ENCODE results near the gene ERI3.

- TF ChIP-seq POLR2A (IDR thresholded peaks at IDR 0.05) = no peak
- TF ChIP-seq, protein P1, sequence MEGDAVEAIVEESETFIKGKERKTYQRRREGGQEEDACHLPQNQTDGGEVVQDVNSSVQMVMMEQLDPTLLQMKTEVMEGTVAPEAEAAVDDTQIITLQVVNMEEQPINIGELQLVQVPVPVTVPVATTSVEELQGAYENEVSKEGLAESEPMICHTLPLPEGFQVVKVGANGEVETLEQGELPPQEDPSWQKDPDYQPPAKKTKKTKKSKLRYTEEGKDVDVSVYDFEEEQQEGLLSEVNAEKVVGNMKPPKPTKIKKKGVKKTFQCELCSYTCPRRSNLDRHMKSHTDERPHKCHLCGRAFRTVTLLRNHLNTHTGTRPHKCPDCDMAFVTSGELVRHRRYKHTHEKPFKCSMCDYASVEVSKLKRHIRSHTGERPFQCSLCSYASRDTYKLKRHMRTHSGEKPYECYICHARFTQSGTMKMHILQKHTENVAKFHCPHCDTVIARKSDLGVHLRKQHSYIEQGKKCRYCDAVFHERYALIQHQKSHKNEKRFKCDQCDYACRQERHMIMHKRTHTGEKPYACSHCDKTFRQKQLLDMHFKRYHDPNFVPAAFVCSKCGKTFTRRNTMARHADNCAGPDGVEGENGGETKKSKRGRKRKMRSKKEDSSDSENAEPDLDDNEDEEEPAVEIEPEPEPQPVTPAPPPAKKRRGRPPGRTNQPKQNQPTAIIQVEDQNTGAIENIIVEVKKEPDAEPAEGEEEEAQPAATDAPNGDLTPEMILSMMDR (IDR thresholded peaks at IDR 0.05) = no peak
Observed at GRCh38 chr1:44256762-44257554, 98.1 kb downstream of the ERI3 start.
